HepG2 (cell line): Measurements from ENCODE around the gene CEBPZOS. TPM values are rescaled to one million over a fixed set of nuclear protein-coding genes. Genes with fewer than 3 reads are reported as not detected.

Experiments used
- BORCS8-MEF2B ChIP-seq: sonication (generic); formaldehyde crosslinking; IDR thresholded peaks from 2 replicates; pipeline ENCODE4 v1.8.0; 2022; ENCODE audit warnings: mild to moderate bottlenecking, missing genetic modification reagents
- CSRNP2 ChIP-seq: sonication (generic); formaldehyde crosslinking; conservative IDR thresholded peaks from 2 replicates; pipeline ENCODE4 v1.8.0; 2022; ENCODE audit warnings: low read depth, missing genetic modification reagents
- ETV5 ChIP-seq: IDR thresholded peaks from 2 replicates; pipeline ENCODE4 v1.6.1; 2018; ENCODE audit warnings: missing biosample characterization, missing genetic modification reagents, inconsistent platforms, borderline replicate concordance
- GTF2F1 ChIP-seq: fragments of 150-350 bp; IDR thresholded peaks from 2 replicates; pipeline ENCODE4 v1.6.1; 2014; ENCODE audit warnings: low read length
- GTF3A ChIP-seq: sonication (generic); formaldehyde crosslinking; conservative IDR thresholded peaks from 2 replicates; pipeline ENCODE4 v1.4.0; 2020; ENCODE audit warnings: mild to moderate bottlenecking, missing genetic modification reagents
- LBX2 ChIP-seq: sonication (generic); formaldehyde crosslinking; IDR thresholded peaks from 2 replicates; pipeline ENCODE4 v1.5.0; 2020; ENCODE audit warnings: missing genetic modification reagents, mild to moderate bottlenecking, borderline replicate concordance
- MBD4 ChIP-seq: IDR thresholded peaks from 2 replicates; pipeline ENCODE4 v1.6.1; 2012; ENCODE audit warnings: low read length, inconsistent platforms, borderline replicate concordance
- MTERF4 ChIP-seq: sonication (generic); formaldehyde crosslinking; IDR thresholded peaks from 2 replicates; pipeline ENCODE4 v1.8.0; 2023; ENCODE audit warnings: mild to moderate bottlenecking, missing genetic modification reagents
- NCOA5 ChIP-seq: sonication (generic); formaldehyde crosslinking; IDR thresholded peaks from 2 replicates; pipeline ENCODE4 v1.4.0; 2020; ENCODE audit warnings: missing genetic modification reagents
- PRPF4 ChIP-seq: fragments of 200-400 bp; formaldehyde crosslinking; IDR thresholded peaks from 2 replicates; pipeline ENCODE4 v1.6.1; 2016; ENCODE audit warnings: low read length, low read depth; ENCODE audit not compliant: poor library complexity, severe bottlenecking
- RELA ChIP-seq: sonication (generic); formaldehyde crosslinking; IDR thresholded peaks from 2 replicates; pipeline ENCODE4 v1.4.0; 2020; ENCODE audit warnings: missing genetic modification reagents
- SIN3B ChIP-seq: fragments of 150-350 bp; IDR thresholded peaks from 2 replicates; pipeline ENCODE4 v1.6.1; 2014; ENCODE audit warnings: low read length
- SRSF4 ChIP-seq: fragments of 200-400 bp; formaldehyde crosslinking; IDR thresholded peaks from one replicate; pipeline ENCODE4 v1.6.1; 2018; ENCODE audit warnings: mild to moderate bottlenecking, low read depth, low read length, moderate library complexity; ENCODE audit not compliant: poor library complexity, severe bottlenecking
- TP53 ChIP-seq: sonication (generic); formaldehyde crosslinking; conservative IDR thresholded peaks from 2 replicates; pipeline ENCODE4 v1.4.0; 2020; ENCODE audit warnings: missing genetic modification reagents
- ZKSCAN8 ChIP-seq: IDR thresholded peaks from 2 replicates; pipeline ENCODE4 v1.6.1; 2016; ENCODE audit warnings: borderline replicate concordance, missing genetic modification reagents, missing compliant biosample characterization
- ZNF138 ChIP-seq: sonication (generic); formaldehyde crosslinking; IDR thresholded peaks from 2 replicates; pipeline ENCODE4 v1.5.0; 2020; ENCODE audit warnings: mild to moderate bottlenecking, low read depth, missing genetic modification reagents
- ZNF18 ChIP-seq: sonication (generic); formaldehyde crosslinking; IDR thresholded peaks from 2 replicates; pipeline ENCODE4 v1.8.0; 2022; ENCODE audit warnings: mild to moderate bottlenecking, missing genetic modification reagents; ENCODE audit not compliant: insufficient replicate concordance
- ZNF431 ChIP-seq: sonication (generic); formaldehyde crosslinking; IDR thresholded peaks from 2 replicates; pipeline ENCODE4 v1.9.0; 2022; ENCODE audit warnings: missing genetic modification reagents, low read depth, mild to moderate bottlenecking, borderline replicate concordance
- ZNF597 ChIP-seq: sonication (generic); formaldehyde crosslinking; IDR thresholded peaks from 2 replicates; pipeline ENCODE4 v1.5.0; 2020; ENCODE audit warnings: missing genetic modification reagents
- ZNF777 ChIP-seq: sonication (generic); formaldehyde crosslinking; IDR thresholded peaks from 2 replicates; pipeline ENCODE4 v1.4.0; 2020; ENCODE audit warnings: missing genetic modification reagents
- ZNF879 ChIP-seq: sonication (generic); formaldehyde crosslinking; IDR thresholded peaks from 2 replicates; pipeline ENCODE4 v1.8.1; 2023; ENCODE audit warnings: missing genetic modification reagents
- polyA plus RNA-seq, 8 experiments: library from polyadenylated mRNA; depleted of rRNA in 3 of 8; stranded (reverse) in 7 of 8; unstranded in 1 of 8; fragments of >200 nt; fragmentation: Illumina TruSeq in 4 of 8; extraction: Trizol in 4 of 8; gene quantifications; 2 replicates each; pipeline versions ENCODE4 v1.2.1 to v1.2.3, GENCODE V29; 2011 to 2016; ENCODE audit warnings: low read depth in 4 of 8, missing spikeins in 1 of 8, mixed read lengths in 1 of 8; ENCODE audit not compliant: insufficient read depth in 1 of 8
- total RNA-seq, 5 experiments: library from RNA; depleted of rRNA; stranded (reverse); fragments of >200 nt; fragmentation: Illumina TruSeq; extraction: Trizol; gene quantifications; 2 replicates each; pipeline ENCODE4 v1.2.3, GENCODE V29; 2016; ENCODE audit warnings: low read depth in 1 of 5
- TF ChIP-seq, protein P1 (sequence below): fragments of 450-650 bp; IDR thresholded peaks from 2 replicates; pipeline ENCODE4 v1.6.1; 2017

Gene CEBPZOS
- total and polyA plus RNA-seq, 2 of the 13 experiments (the other 11 are each of a cell fraction or from before 2014, with no cell fraction given), result 18.6 to 44.7 TPM

DNA sequence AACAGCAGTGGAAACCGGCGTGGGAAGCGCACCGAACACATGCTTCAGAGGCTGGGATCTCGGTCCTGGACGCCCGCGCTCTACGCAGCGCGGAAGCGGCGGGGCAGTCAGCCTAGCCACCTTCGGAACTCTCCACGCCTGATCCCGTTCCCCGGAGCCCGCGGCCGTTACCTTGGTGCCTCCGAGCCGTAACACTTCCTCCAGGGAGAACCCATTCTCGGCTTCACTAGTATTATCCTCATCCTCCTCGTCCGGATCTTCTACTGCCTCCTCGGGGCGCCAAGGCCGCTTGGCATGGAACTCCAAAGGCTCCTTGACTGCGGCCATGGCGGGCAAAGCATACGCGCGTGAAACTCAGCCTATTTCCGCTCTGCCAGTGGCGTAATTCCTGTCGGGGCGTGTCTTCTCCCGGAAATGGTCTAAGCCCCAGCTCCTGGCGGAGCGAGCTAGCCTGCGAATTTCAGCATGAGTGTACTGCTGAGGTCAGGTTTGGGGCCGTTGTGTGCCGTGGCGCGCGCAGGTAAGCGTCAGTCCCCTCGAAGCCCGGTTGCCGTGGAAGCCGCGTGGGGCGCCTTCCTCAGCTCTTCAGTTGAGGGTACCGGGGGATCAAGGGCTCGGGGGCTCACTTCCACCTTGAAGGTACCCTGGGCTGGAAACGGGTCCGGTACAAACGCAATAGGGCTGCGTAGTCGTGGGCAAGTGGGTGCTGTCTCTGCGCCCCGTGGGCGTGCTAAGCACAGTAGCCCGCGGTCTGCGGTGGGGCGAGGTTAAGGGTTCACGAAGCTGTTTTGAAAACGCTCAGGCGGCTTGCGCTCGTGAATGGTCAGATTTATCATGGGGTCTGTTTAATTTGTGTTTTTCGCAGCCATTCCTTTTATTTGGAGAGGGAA lies 35.2 kb downstream of the CEBPZOS start, which contains the start of the genes CEBPZ and NDUFAF7 (continued):
- TF ChIP-seq NCOA5, result no peak
- TF ChIP-seq GTF2F1, result peak; percentile 54
- TF ChIP-seq RELA (CRISPR knock-in tag), result peak; percentile 77; the same call in 1 of the 2 replicates
- no peak for TF ChIP-seq TP53 (CRISPR knock-in tag)
- peak; percentile 69 for TF ChIP-seq ZNF777 (CRISPR knock-in tag)
- no peak for TF ChIP-seq ZNF597 (CRISPR knock-in tag)
- TF ChIP-seq MTERF4 (CRISPR knock-in tag), result peak; percentile 87
- peak; percentile 97 for TF ChIP-seq BORCS8-MEF2B (CRISPR knock-in tag)
- TF ChIP-seq ZNF138 (CRISPR knock-in tag), result peak; percentile 64; the same call in 1 of the 2 replicates
- TF ChIP-seq, protein P1, sequence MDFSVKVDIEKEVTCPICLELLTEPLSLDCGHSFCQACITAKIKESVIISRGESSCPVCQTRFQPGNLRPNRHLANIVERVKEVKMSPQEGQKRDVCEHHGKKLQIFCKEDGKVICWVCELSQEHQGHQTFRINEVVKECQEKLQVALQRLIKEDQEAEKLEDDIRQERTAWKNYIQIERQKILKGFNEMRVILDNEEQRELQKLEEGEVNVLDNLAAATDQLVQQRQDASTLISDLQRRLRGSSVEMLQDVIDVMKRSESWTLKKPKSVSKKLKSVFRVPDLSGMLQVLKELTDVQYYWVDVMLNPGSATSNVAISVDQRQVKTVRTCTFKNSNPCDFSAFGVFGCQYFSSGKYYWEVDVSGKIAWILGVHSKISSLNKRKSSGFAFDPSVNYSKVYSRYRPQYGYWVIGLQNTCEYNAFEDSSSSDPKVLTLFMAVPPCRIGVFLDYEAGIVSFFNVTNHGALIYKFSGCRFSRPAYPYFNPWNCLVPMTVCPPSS, result no peak
- TF ChIP-seq SIN3B, result peak; percentile 74; the same call in 1 of the 2 replicates
- TF ChIP-seq SRSF4, result no peak
- peak; percentile 37; the same call in 1 of the 2 replicates for TF ChIP-seq LBX2
- TF ChIP-seq ZNF879 (CRISPR knock-in tag), result peak; percentile 95
- TF ChIP-seq CSRNP2 (CRISPR knock-in tag), result no peak
- TF ChIP-seq MBD4, result no peak
- peak; percentile 94 for TF ChIP-seq ZNF431
- TF ChIP-seq GTF3A (CRISPR knock-in tag), result no peak
- no peak for TF ChIP-seq PRPF4
- TF ChIP-seq ETV5 (CRISPR knock-in tag), result peak; percentile 74
- TF ChIP-seq ZKSCAN8 (CRISPR knock-in tag), result peak; percentile 88; the same call in 1 of the 2 replicates
- peak; percentile 91 for TF ChIP-seq ZNF18 (CRISPR knock-in tag)
